ENCODE data around the gene BCO2. TPM values are rescaled to one million over a fixed set of nuclear protein-coding genes. Genes with fewer than 3 reads are reported as not detected.

BCO2 gene
- total RNA-seq, 1 donor from 2014 or later: 11.0 TPM

DNA sequence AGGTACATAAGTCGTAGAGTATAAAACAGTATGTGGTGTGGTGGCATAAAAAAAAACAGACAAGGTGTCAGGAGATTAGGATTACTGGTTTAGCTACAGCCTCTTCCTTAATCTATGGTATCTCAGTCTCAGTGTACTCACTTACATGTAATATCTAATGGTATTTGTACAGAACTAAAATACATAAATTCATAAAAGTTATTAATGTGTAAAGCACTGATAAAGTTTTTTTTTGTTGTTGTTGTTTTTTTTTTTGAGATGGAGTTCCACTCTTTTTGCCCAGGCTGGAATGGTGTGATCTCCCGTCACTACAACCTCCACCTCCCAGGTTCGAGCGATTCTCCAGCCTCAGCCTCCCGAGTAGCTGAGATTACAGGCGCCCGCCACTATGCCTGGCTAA, 53.8 kb downstream of the BCO2 start:
- no peak for DNase-seq (ENCODE audit: extremely low spot score in 2 of 2)
- no peaks in the 10 kb centered on the region for H3K27me3 ChIP-seq
- H3K9me3 ChIP-seq: no peaks in the 10 kb centered on the region
- peaks cover 0 to 25% of the 10 kb centered on the region in 2 donors for H3K36me3 ChIP-seq
- no peak overlapping the region for H3K4me3 ChIP-seq
- H3K4me1 ChIP-seq: peaks cover 21% of the 10 kb centered on the region
- TF ChIP-seq, protein P1, sequence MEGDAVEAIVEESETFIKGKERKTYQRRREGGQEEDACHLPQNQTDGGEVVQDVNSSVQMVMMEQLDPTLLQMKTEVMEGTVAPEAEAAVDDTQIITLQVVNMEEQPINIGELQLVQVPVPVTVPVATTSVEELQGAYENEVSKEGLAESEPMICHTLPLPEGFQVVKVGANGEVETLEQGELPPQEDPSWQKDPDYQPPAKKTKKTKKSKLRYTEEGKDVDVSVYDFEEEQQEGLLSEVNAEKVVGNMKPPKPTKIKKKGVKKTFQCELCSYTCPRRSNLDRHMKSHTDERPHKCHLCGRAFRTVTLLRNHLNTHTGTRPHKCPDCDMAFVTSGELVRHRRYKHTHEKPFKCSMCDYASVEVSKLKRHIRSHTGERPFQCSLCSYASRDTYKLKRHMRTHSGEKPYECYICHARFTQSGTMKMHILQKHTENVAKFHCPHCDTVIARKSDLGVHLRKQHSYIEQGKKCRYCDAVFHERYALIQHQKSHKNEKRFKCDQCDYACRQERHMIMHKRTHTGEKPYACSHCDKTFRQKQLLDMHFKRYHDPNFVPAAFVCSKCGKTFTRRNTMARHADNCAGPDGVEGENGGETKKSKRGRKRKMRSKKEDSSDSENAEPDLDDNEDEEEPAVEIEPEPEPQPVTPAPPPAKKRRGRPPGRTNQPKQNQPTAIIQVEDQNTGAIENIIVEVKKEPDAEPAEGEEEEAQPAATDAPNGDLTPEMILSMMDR (IDR thresholded peaks at IDR 0.05): no peak
- TF ChIP-seq POLR2AphosphoS5 (IDR thresholded peaks at IDR 0.05; ENCODE audit: insufficient read depth in 1 of 2, low read depth in 1 of 2): no peak
- no peak for TF ChIP-seq POLR2A (IDR thresholded peaks at IDR 0.05)
- intact Hi-C loops (cut with DNase I): no loop called here
- no peak overlapping the region for H3K27ac ChIP-seq

GRCh38 chr11:112229746-112230433, 54.6 kb downstream of the BCO2 start:
- no peaks in the 10 kb centered on the region for H3K27me3 ChIP-seq
- H3K36me3 ChIP-seq: peaks cover 0 to 25% of the 10 kb centered on the region in 2 donors
- TF ChIP-seq POLR2AphosphoS5 (IDR thresholded peaks at IDR 0.05; ENCODE audit: insufficient read depth in 1 of 2, low read depth in 1 of 2) (no peak), POLR2A (IDR thresholded peaks at IDR 0.05) (no peak)
- TF ChIP-seq, protein P1 (IDR thresholded peaks at IDR 0.05): no peak
- H3K9me3 ChIP-seq: no peaks in the 10 kb centered on the region
- peak in 1 of 2 donors; percentile 25 for DNase-seq (ENCODE audit: extremely low spot score in 2 of 2)
- H3K4me1 ChIP-seq: peaks cover 21% of the 10 kb centered on the region
- no peak overlapping the region for H3K27ac ChIP-seq
- intact Hi-C loops (cut with DNase I): no loop called here
- H3K4me3 ChIP-seq: no peak overlapping the region

GRCh38 chr11:112231952-112232351, 56.6 kb downstream of the BCO2 start:
- Histone ChIP-seq H3K27me3 (no peaks in the 10 kb centered on the region), H3K4me1 (peaks cover 13% of the 10 kb centered on the region), H3K9me3 (no peaks in the 10 kb centered on the region), H3K4me3 (no peak overlapping the region), H3K27ac (no peak overlapping the region), H3K36me3 (peaks cover 2 to 39% of the 10 kb centered on the region in 2 donors)
- intact Hi-C loops (cut with DNase I): no loop called here
- DNase-seq (ENCODE audit: extremely low spot score in 2 of 2): peak in 1 of 2 donors; percentile 5
- TF ChIP-seq POLR2AphosphoS5 (IDR thresholded peaks at IDR 0.05; ENCODE audit: insufficient read depth in 1 of 2, low read depth in 1 of 2) (no peak), POLR2A (IDR thresholded peaks at IDR 0.05) (no peak)
- TF ChIP-seq, protein P1 (IDR thresholded peaks at IDR 0.05): no peak

- no peak for TF ChIP-seq POLR2AphosphoS5 (IDR thresholded peaks at IDR 0.05; ENCODE audit: insufficient read depth in 1 of 2, low read depth in 1 of 2)
- TF ChIP-seq, protein P1 (IDR thresholded peaks at IDR 0.05): no peak
- TF ChIP-seq POLR2A (IDR thresholded peaks at IDR 0.05): no peak
- intact Hi-C loops (cut with DNase I): no loop called here
- peaks cover 2 to 27% of the 10 kb centered on the region in 2 donors for H3K36me3 ChIP-seq
Observed at GRCh38 chr11:112235750-112236390, 60.6 kb downstream of the BCO2 start.

DNA sequence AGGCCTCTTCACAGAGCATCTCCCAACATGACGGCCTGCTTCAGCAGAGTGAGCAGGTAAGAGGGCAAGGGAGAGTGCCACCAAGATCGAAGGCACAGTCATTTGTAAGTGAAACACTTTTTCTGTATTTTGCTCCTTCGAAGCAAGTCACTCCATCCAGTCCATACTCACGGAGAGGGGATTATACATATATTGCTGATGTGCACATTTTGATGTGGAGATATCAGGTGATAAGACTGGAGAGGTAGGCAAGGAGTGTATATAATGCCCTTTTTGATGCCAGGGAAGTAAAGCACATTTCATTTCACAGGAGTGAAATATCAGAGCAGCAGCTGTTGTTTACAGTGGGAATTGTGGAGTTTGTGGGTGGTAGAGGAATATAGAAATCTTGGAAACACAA, 62.1 kb downstream of the BCO2 start:
- H3K9me3 ChIP-seq: no peaks in the 10 kb centered on the region
- peaks cover 2 to 25% of the 10 kb centered on the region in 2 donors for H3K36me3 ChIP-seq
- H3K4me1 ChIP-seq: peaks cover 4% of the 10 kb centered on the region
- TF ChIP-seq POLR2AphosphoS5 (IDR thresholded peaks at IDR 0.05; ENCODE audit: insufficient read depth in 1 of 2, low read depth in 1 of 2): no peak
- TF ChIP-seq, protein P1 (IDR thresholded peaks at IDR 0.05): no peak
- no peak for TF ChIP-seq POLR2A (IDR thresholded peaks at IDR 0.05)
- intact Hi-C loops (cut with DNase I): no loop called here
- no peak overlapping the region for H3K27ac ChIP-seq
- H3K4me3 ChIP-seq: no peak overlapping the region
- no peaks in the 10 kb centered on the region for H3K27me3 ChIP-seq
- no peak for DNase-seq (ENCODE audit: extremely low spot score in 2 of 2)

More at GRCh38 chr11:112235750-112236390, 60.6 kb downstream of the BCO2 start:
- Histone ChIP-seq H3K27ac (no peak overlapping the region), H3K9me3 (no peaks in the 10 kb centered on the region), H3K4me1 (no peaks in the 10 kb centered on the region), H3K27me3 (no peaks in the 10 kb centered on the region), H3K4me3 (no peak overlapping the region)
- DNase-seq (ENCODE audit: extremely low spot score in 2 of 2): peak in 1 of 2 donors; percentile 16

All from vagina (tissue), 2 donors.